H1 (cell line): ENCODE measurements around the gene HYDIN. TPM values are rescaled to one million over a fixed set of nuclear protein-coding genes. Genes with fewer than 3 reads are reported as not detected.
A peak's percentile ranks its signal among the peaks of the same experiment; 100 is the strongest.

Source experiments
- CTCF ChIA-PET: fragments of 300-600 bp; sonication (Branson Sonifier 250); formaldehyde crosslinking; loops from one replicate; lab custom pipeline; 2021; ENCODE audit not compliant: partially characterized antibody; lab: Charles Lee
- POLR2A ChIA-PET: fragments of 300-600 bp; sonication (Branson Sonifier 250); formaldehyde crosslinking; loops from one replicate; lab custom pipeline; 2021; ENCODE audit warnings: inconsistent platforms; ENCODE audit not compliant: partially characterized antibody; lab: Charles Lee
- DNase-seq, 2 experiments: peaks; one replicate each; pipeline versions ENCODE4 v3.0.0 to v3.0.0-alpha.2; 2010 to 2022; ENCODE audit warnings: low spot score in 2 of 2, low read depth in 1 of 2, mixed read lengths in 1 of 2
- FAIRE-seq: peaks from 2 replicates; lab custom pipeline; 2011; peaks lifted over from hg19 to GRCh38; lab: Jason Lieb, UNC
- H2AFZ ChIP-seq: 2 replicates; pipeline ENCODE4 v1.8.1; 2012; ENCODE audit warnings: low read length, inconsistent platforms
- H2AK5ac ChIP-seq: 2 replicates; pipeline ENCODE4 v1.6.1; 2013; ENCODE audit warnings: low read depth, low read length
- H2BK120ac ChIP-seq: replicated peaks from 2 replicates; pipeline ENCODE3; 2013; ENCODE audit warnings: low read depth, low read length, inconsistent platforms
- H2BK12ac ChIP-seq: 2 replicates; pipeline ENCODE4 v1.6.1; 2013; ENCODE audit warnings: low read depth, low read length
- H2BK15ac ChIP-seq: 2 replicates; pipeline ENCODE4 v1.6.1; 2013; ENCODE audit warnings: low read length
- H2BK20ac ChIP-seq: 2 replicates; pipeline ENCODE4 v1.6.1; 2013; ENCODE audit warnings: low read length
- H2BK5ac ChIP-seq: 2 replicates; pipeline ENCODE4 v1.6.1; 2013; ENCODE audit warnings: low read depth, low read length
- H3K14ac ChIP-seq: 2 replicates; pipeline ENCODE4 v1.6.1; 2013; ENCODE audit warnings: inconsistent platforms; ENCODE audit not compliant: insufficient read length
- H3K18ac ChIP-seq: 2 replicates; pipeline ENCODE4 v1.6.1; 2013; ENCODE audit warnings: low read length; ENCODE audit errors: extremely low read depth
- H3K23ac ChIP-seq: 2 replicates; pipeline ENCODE4 v1.6.1; 2013; ENCODE audit warnings: inconsistent platforms; ENCODE audit not compliant: insufficient read length
- H3K23me2 ChIP-seq: 2 replicates; pipeline ENCODE4 v1.6.1; 2013; ENCODE audit warnings: low read depth, low read length
- H3K27ac ChIP-seq: 2 replicates; pipeline ENCODE4 v1.6.1; 2011; ENCODE audit warnings: low read depth, low read length, inconsistent platforms
- H3K27me3 ChIP-seq, 4 experiments: replicated peaks in 1 of 4; 1 replicate in 1 of 4; 2 replicates in 3 of 4; pipeline versions ENCODE4 v1.6.1 to v1.8.1; 2011 to 2013; ENCODE audit warnings: low read length in 3 of 4, mild to moderate bottlenecking in 3 of 4, inconsistent platforms in 2 of 4, mixed read lengths in 2 of 4, moderate library complexity in 1 of 4; ENCODE audit not compliant: control insufficient read depth in 3 of 4, insufficient read depth in 3 of 4; ENCODE audit errors: extremely low read depth in 1 of 4
- H3K36me3 ChIP-seq, 4 experiments: 2 replicates each; pipeline versions ENCODE4 v1.6.1 to v1.8.1; 2011 to 2013; ENCODE audit warnings: mild to moderate bottlenecking in 4 of 4, low read length in 3 of 4, moderate library complexity in 2 of 4, control low read depth in 1 of 4, inconsistent platforms in 1 of 4; ENCODE audit not compliant: insufficient read depth in 4 of 4, control insufficient read depth in 2 of 4
- H3K4ac ChIP-seq: replicated peaks from 2 replicates; pipeline ENCODE3; 2013; ENCODE audit warnings: low read length, low read depth, mixed read lengths, inconsistent platforms; ENCODE audit not compliant: insufficient read length
- H3K4me1 ChIP-seq, 4 experiments: replicated peaks in 1 of 4; 1 replicate in 1 of 4; 2 replicates in 3 of 4; pipeline versions ENCODE4 v1.6.1 to v1.8.1; 2011 to 2013; ENCODE audit warnings: low read length in 3 of 4, inconsistent platforms in 2 of 4, mixed read lengths in 1 of 4; ENCODE audit not compliant: insufficient read depth in 4 of 4, control insufficient read depth in 3 of 4
- H3K4me2 ChIP-seq, 2 experiments: 2 replicates each; pipeline versions ENCODE4 v1.6.1 to v1.8.1; 2011 to 2013; ENCODE audit warnings: low read depth in 2 of 2, low read length in 2 of 2, control low read depth in 1 of 2, inconsistent platforms in 1 of 2, mild to moderate bottlenecking in 1 of 2; ENCODE audit not compliant: insufficient read depth in 1 of 2
- H3K4me3 ChIP-seq, 4 experiments: fragments of 200-600, 300-600 bp in 1 of 4; sonication (generic), shearing (Covaris generic), sonication (Bioruptor Twin) in 1 of 4; 2 replicates each; pipeline versions ENCODE4 v1.5.1 to v1.8.1; 2011 to 2016; ENCODE audit warnings: low read length in 4 of 4, low read depth in 3 of 4, control low read depth in 2 of 4, inconsistent platforms in 2 of 4, mild to moderate bottlenecking in 2 of 4, mixed read lengths in 1 of 4, moderate library complexity in 1 of 4; ENCODE audit not compliant: insufficient read depth in 2 of 4; ENCODE audit errors: extremely low read depth in 1 of 4
- H3K56ac ChIP-seq: replicated peaks from 2 replicates; pipeline ENCODE3; 2013; ENCODE audit warnings: low read depth, mild to moderate bottlenecking, mixed read lengths, low read length, inconsistent platforms; ENCODE audit not compliant: insufficient read length
- H3K79me1 ChIP-seq: 2 replicates; pipeline ENCODE4 v1.6.1; 2013; ENCODE audit warnings: low read depth, low read length, control low read depth
- H3K79me2 ChIP-seq, 2 experiments: 2 replicates each; pipeline versions ENCODE4 v1.6.1 to v1.8.1; 2012 to 2013; ENCODE audit warnings: low read length in 2 of 2, mild to moderate bottlenecking in 2 of 2, inconsistent platforms in 1 of 2; ENCODE audit not compliant: insufficient read depth in 2 of 2, control insufficient read depth in 1 of 2
- H3K9ac ChIP-seq, 4 experiments: replicated peaks in 1 of 4; 1 replicate in 1 of 4; 2 replicates in 3 of 4; pipeline versions ENCODE4 v1.6.1 to v1.8.1; 2011 to 2013; ENCODE audit warnings: low read depth in 3 of 4, low read length in 3 of 4, control low read depth in 2 of 4, mild to moderate bottlenecking in 2 of 4, moderate library complexity in 2 of 4, inconsistent platforms in 1 of 4; ENCODE audit errors: extremely low read depth in 1 of 4
- H3K9me3 ChIP-seq, 2 experiments: 2 replicates each; pipeline versions ENCODE4 v1.6.1 to v1.8.1; 2012 to 2013; ENCODE audit warnings: mild to moderate bottlenecking in 2 of 2, moderate library complexity in 2 of 2, control low read depth in 1 of 2, inconsistent platforms in 1 of 2, low read depth in 1 of 2, low read length in 1 of 2, mixed read lengths in 1 of 2; ENCODE audit not compliant: insufficient read depth in 2 of 2
- H4K20me1 ChIP-seq, 2 experiments: replicated peaks in 1 of 2; 2 replicates each; pipeline versions ENCODE3 to v1.8.1; 2011 to 2013; ENCODE audit warnings: inconsistent platforms in 2 of 2, low read length in 2 of 2, mild to moderate bottlenecking in 1 of 2; ENCODE audit not compliant: insufficient read depth in 2 of 2, control insufficient read depth in 1 of 2
- H4K5ac ChIP-seq: 2 replicates; pipeline ENCODE4 v1.6.1; 2013; ENCODE audit warnings: low read length, low read depth, mixed read lengths, inconsistent platforms; ENCODE audit not compliant: insufficient read length
- H4K8ac ChIP-seq: 2 replicates; pipeline ENCODE4 v1.8.0; 2013; ENCODE audit warnings: mild to moderate bottlenecking, moderate library complexity, low read length, inconsistent platforms; ENCODE audit not compliant: insufficient read depth; ENCODE audit errors: extremely low read depth
- H4K91ac ChIP-seq: replicated peaks from 2 replicates; pipeline ENCODE3; 2013; ENCODE audit warnings: low read length, mixed read lengths, inconsistent platforms; ENCODE audit not compliant: insufficient read length
- CBX5 ChIP-seq: fragments of 300-800, 300-1000 bp; sonication (generic); IDR thresholded peaks from 2 replicates; pipeline ENCODE4 v1.7.1; 2016; ENCODE audit warnings: antibody characterized with exemption, low read length, low read depth
- CREB1 ChIP-seq: IDR thresholded peaks from 2 replicates; pipeline ENCODE4 v1.6.1; 2012; ENCODE audit warnings: inconsistent platforms
- EP300 ChIP-seq, 2 experiments: IDR thresholded peaks; 1 replicate in 1 of 2; 2 replicates in 1 of 2; pipeline ENCODE4 v1.6.1; 2011 to 2012; ENCODE audit warnings: low read depth in 2 of 2, low read length in 2 of 2, mild to moderate bottlenecking in 2 of 2, borderline replicate concordance in 1 of 2, inconsistent platforms in 1 of 2, moderate library complexity in 1 of 2
- HDAC6 ChIP-seq: IDR thresholded peaks from one replicate; pipeline ENCODE4 v1.7.1; 2012; ENCODE audit warnings: low read depth, mild to moderate bottlenecking, inconsistent platforms, low read length, moderate library complexity
- POLR2A ChIP-seq, 2 experiments: IDR thresholded peaks; 1 replicate in 1 of 2; 2 replicates in 1 of 2; pipeline ENCODE4 v1.6.1; 2011; ENCODE audit warnings: low read depth in 2 of 2, low read length in 2 of 2, mild to moderate bottlenecking in 2 of 2; ENCODE audit errors: control extremely low read depth in 1 of 2
- SAP30 ChIP-seq: fragments of 300-600 bp; sonication (generic); IDR thresholded peaks from 2 replicates; pipeline ENCODE4 v1.7.1; 2012; ENCODE audit warnings: low read length, moderate library complexity, mild to moderate bottlenecking, inconsistent platforms; ENCODE audit not compliant: insufficient read depth, insufficient replicate concordance
- SP1 ChIP-seq: IDR thresholded peaks from 2 replicates; pipeline ENCODE4 v1.6.1; 2011; ENCODE audit warnings: low read depth, low read length
- TAF1 ChIP-seq: IDR thresholded peaks from 2 replicates; pipeline ENCODE4 v1.6.1; 2011; ENCODE audit warnings: mild to moderate bottlenecking, low read depth, low read length
- TEAD4 ChIP-seq: IDR thresholded peaks from 2 replicates; pipeline ENCODE4 v1.6.1; 2012; ENCODE audit warnings: low read depth, low read length, inconsistent platforms, mixed read lengths
- WGBS, 2 experiments: shearing (Covaris generic) in 1 of 2; methylation state at CpG; one replicate each; pipeline versions ENCODE4 v1.1.6 to v1.1.7; 2013 to 2015; ENCODE audit warnings: low lambda C conversion rate in 2 of 2, mixed read lengths in 2 of 2, inconsistent platforms in 1 of 2, low coverage in 1 of 2, missing lambda C conversion rate in 1 of 2; ENCODE audit not compliant: insufficient replicate concordance in 2 of 2, insufficient coverage in 1 of 2, insufficient read length in 1 of 2; ENCODE audit errors: extremely low coverage in 1 of 2, missing lambda C conversion rate in 1 of 2; 5-methylcytosine and 5-hydroxymethylcytosine counted together
- polyA plus RNA-seq, 7 experiments: library from polyadenylated mRNA; depleted of rRNA in 3 of 7; stranded (reverse) in 5 of 7; unstranded in 2 of 7; fragments of >200 nt in 5 of 7; fragments of 200-250 nt in 2 of 7; gene quantifications; 1 replicate in 5 of 7; 2 replicates in 1 of 7; 4 replicates in 1 of 7; pipeline versions ENCODE4 v1.2.1 to v1.2.3, GENCODE V29; 2011 to 2013; ENCODE audit warnings: missing spikeins in 2 of 7, mixed read lengths in 2 of 7
- total RNA-seq: library from RNA; stranded (reverse); fragmentation: NEBNext Ultra II Directional; extraction: Animal tissue kit (Norgen Biotek cat#: 25700); gene quantifications from 2 replicates; pipeline ENCODE4 v1.2.1, GENCODE V29; 2021
- TF ChIP-seq, protein P1 (sequence below): IDR thresholded peaks from 2 replicates; pipeline ENCODE4 v1.6.1; 2012; ENCODE audit warnings: inconsistent platforms

The HYDIN gene
- total and polyA plus RNA-seq, 2 of the 8 experiments (the other 6 are each of a cell fraction or from before 2014, with no cell fraction given) = 1.1 to 1.8 TPM

DNA sequence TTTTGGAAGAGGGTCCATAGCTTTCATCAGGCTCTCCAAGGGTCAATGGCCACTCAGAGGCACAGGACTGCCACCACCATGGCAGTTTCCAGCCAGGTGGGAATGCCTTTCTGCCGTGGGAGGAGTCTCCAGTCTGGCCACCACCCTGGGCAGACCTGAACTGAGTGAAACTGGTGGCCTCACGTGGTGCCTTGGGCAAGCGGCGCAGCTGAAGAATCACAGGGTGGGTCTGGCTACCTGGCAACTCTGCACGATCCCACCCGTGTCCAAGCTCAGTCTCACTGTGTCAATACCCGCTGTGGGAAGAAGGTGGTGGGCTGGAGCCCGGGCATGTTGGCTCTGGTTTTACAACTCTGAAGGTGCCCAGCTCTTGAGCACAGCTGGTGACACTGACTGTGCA is 461.4 kb downstream of the HYDIN start:
- Histone ChIP-seq H3K79me1 (no peaks in the 10 kb centered on the region), H3K4me3 (no peak overlapping the region), H4K8ac (0 out of 2 replicates have a peak overlapping the region, but pooled peaks have one; percentile 35), H2BK120ac (no peak overlapping the region), H3K36me3 (peaks cover 0 to 4% (median 2%) of the 10 kb centered on the region in 4 experiments; a peak in 4 of 8 replicates), H3K23me2 (no peaks in the 10 kb centered on the region), H3K79me2 (no peaks in the 10 kb centered on the region), H4K91ac (no peak overlapping the region), H2BK12ac (no peak overlapping the region), H2BK5ac (no peak overlapping the region), H2AK5ac (no peak overlapping the region), H3K4me1 (no peaks in the 10 kb centered on the region), H2BK15ac (no peak overlapping the region), H3K9me3 (no peaks in the 10 kb centered on the region), H2BK20ac (no peak overlapping the region), H3K14ac (no peak overlapping the region), H3K27me3 (no peaks in the 10 kb centered on the region), H3K4me2 (no peak overlapping the region), H2AFZ (no peak overlapping the region), H4K20me1 (peaks cover 0 to 6% of the 10 kb centered on the region in 2 experiments), H4K5ac (no peak overlapping the region), H3K9ac (no peak overlapping the region), H3K27ac (no peak overlapping the region), H3K18ac (no peak overlapping the region), H3K56ac (no peak overlapping the region), H3K4ac (no peak overlapping the region), H3K23ac (no peak overlapping the region)
- TF ChIP-seq CBX5 (no peak), EP300 (IDR thresholded peaks at IDR 0.05; ENCODE audit: borderline replicate concordance in 1 of 2, low read depth in 2 of 2, low read length in 2 of 2) (no peak), TEAD4 (no peak), SAP30 (no peak), CREB1 (no peak), HDAC6 (no peak), SP1 (no peak), TAF1 (no peak), POLR2A (IDR thresholded peaks at IDR 0.05; ENCODE audit: control extremely low read depth in 1 of 2, low read depth in 2 of 2, low read length in 2 of 2) (no peak)
- TF ChIP-seq, protein P1, sequence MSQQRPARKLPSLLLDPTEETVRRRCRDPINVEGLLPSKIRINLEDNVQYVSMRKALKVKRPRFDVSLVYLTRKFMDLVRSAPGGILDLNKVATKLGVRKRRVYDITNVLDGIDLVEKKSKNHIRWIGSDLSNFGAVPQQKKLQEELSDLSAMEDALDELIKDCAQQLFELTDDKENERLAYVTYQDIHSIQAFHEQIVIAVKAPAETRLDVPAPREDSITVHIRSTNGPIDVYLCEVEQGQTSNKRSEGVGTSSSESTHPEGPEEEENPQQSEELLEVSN = no peak
- FAIRE-seq (no peak), DNase-seq (no peak)
- POLR2A ChIA-PET = interaction anchor here (1.1 to 2.3 kb wide), 3 partner anchors 8 to 90 kb away, joined by 3 to 5 read pairs (median 5); no protein-coding TSS in a partner anchor
- CTCF ChIA-PET = interaction anchor here (0.8 to 5.8 kb wide), 9 partner anchors 11 to 116 kb away, joined by 3 to 141 read pairs (median 33); partner anchors contain the start of gene MTSS2
- WGBS, 2 experiments = 96% methylated on average over 8 of the region's 8 CpGs; no CpG with 5 or more reads in 1 of the 2 experiments
